IPS-NIHi7 (cell line): ENCODE results near the gene SLC22A23.

ENCODE experiments used
- DNase-seq: peaks from one replicate; pipeline ENCODE4 v3.0.0; 2012; ENCODE audit warnings: mixed read lengths; ENCODE audit errors: extremely low spot score

Gene SLC22A23

GRCh38 chr6:3369985-3370360, 86.9 kb downstream of the SLC22A23 start:
- no peak for DNase-seq

GRCh38 chr6:3368685-3369084, 88.2 kb downstream of the SLC22A23 start:
- DNase-seq: no peak

GRCh38 chr6:3367630-3368029, 89.2 kb downstream of the SLC22A23 start:
- no peak for DNase-seq

GRCh38 chr6:3366596-3367413, 90.0 kb downstream of the SLC22A23 start:
- DNase-seq: no peak

GRCh38 chr6:3364391-3364790, 92.5 kb downstream of the SLC22A23 start:
- no peak for DNase-seq

GRCh38 chr6:3363296-3364025, 93.4 kb downstream of the SLC22A23 start:
- peak; percentile 26 for DNase-seq

GRCh38 chr6:3361312-3362037, 95.4 kb downstream of the SLC22A23 start:
- no peak for DNase-seq

GRCh38 chr6:3360727-3361045, 96.2 kb downstream of the SLC22A23 start:
- no peak for DNase-seq

GRCh38 chr6:3359973-3360726, 96.7 kb downstream of the SLC22A23 start:
- DNase-seq: peak; percentile 46

- no peak for DNase-seq
These were observed 97.6 kb downstream of the SLC22A23 start for GRCh38 chr6:3359101-3359752.

- DNase-seq: no peak
These were observed 98.3 kb downstream of the SLC22A23 start for GRCh38 chr6:3358413-3359100.

- no peak for DNase-seq
These were observed 99.2 kb downstream of the SLC22A23 start for GRCh38 chr6:3357678-3358077.

- no peak for DNase-seq
These were observed 99.9 kb downstream of the SLC22A23 start for GRCh38 chr6:3356824-3357420.

GRCh38 chr6:3356056-3356823, 100.6 kb downstream of the SLC22A23 start:
- peak; percentile 86 for DNase-seq

- DNase-seq: no peak
These were observed 101.3 kb downstream of the SLC22A23 start for GRCh38 chr6:3355358-3356055.

GRCh38 chr6:3355011-3355357, 101.9 kb downstream of the SLC22A23 start:
- no peak for DNase-seq

GRCh38 chr6:3353939-3354338, 102.9 kb downstream of the SLC22A23 start:
- no peak for DNase-seq

- DNase-seq: no peak
These were observed 103.5 kb downstream of the SLC22A23 start for GRCh38 chr6:3353213-3353903.
